ENCODE results near the gene NDUFS3.

Gene NDUFS3

DNA sequence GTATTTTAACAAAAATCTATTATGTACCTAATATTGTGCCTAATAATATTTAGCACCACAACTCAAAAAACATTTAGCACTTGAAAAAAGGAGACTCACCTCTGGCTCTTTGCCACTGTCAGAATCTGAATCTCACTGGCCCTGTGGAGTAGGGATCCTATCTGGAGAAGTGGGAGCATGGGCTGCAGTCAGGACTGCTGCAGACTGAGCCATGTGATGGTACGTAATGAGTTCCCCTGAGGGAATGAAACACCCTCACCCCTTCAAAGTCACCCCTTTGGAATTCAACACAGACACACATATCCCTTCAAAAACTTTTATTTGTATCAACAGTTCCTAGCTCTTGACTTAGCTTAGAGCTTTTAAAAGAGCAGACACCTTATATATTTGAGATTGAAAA is 7.0 kb upstream of the NDUFS3 start (continued):
- TF ChIP-seq ZNF777 (tag by site-specific recombination; IDR thresholded peaks at IDR 0.05; ENCODE audit: borderline replicate concordance) (no peak), ZNF366 (tag by site-specific recombination; conservative IDR thresholded peaks at IDR 0.05) (no peak), ZNF677 (tag by site-specific recombination; IDR thresholded peaks at IDR 0.05) (no peak)
- TF ChIP-seq, protein P1, sequence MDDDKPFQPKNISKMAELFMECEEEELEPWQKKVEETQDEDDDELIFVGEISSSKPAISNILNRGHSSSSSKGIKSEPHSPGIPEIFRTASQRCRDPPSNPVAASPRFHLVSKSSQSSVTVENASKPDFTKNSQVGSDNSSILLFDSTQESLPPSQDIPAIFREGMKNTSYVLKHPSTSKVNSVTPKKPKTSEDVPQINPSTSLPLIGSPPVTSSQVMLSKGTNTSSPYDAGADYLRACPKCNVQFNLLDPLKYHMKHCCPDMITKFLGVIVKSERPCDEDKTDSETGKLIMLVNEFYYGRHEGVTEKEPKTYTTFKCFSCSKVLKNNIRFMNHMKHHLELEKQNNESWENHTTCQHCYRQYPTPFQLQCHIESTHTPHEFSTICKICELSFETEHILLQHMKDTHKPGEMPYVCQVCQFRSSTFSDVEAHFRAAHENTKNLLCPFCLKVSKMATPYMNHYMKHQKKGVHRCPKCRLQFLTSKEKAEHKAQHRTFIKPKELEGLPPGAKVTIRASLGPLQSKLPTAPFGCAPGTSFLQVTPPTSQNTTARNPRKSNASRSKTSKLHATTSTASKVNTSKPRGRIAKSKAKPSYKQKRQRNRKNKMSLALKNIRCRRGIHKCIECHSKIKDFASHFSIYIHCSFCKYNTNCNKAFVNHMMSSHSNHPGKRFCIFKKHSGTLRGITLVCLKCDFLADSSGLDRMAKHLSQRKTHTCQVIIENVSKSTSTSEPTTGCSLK (tag by site-specific recombination; IDR thresholded peaks at IDR 0.05): no peak

DNA sequence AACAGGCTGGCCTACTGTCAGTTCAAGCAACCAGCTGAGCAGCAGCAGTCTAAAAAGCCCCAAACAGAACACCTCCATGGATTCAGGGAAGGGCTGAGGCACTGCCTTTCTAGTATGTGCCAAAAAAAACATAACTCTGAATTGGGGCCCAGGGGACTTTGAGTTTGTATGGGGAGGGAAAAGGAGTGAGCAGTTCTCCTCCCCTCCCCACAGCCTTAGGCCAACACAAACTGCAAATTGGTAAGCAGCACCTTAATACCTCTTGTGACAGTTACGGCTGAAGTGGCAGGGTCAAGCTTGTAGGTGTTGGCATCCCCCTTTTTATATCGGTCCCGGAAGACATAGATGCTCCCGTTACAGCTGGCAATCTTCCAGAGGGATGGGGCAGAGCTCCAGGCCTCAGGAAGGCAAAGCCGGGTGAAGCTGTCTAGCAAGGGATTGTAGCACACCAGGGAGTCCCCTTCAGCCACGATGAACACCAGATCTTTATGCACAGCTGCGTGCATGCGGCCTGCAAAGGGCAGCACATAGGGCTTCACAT is 6.1 kb upstream of the NDUFS3 start:
- peaks cover 10 to 88% of the 10 kb centered on the region in 2 experiments for H3K36me3 ChIP-seq (ENCODE audit: control insufficient read depth in 2 of 2, insufficient read depth in 1 of 2, low read length in 2 of 2)
- H3K27ac ChIP-seq (ENCODE audit: extremely low read depth, low read depth, low read length): peak overlapping the region; percentile 53
- H3K9me3 ChIP-seq (ENCODE audit: control insufficient read depth, insufficient read depth, low read depth, low read length): no peaks in the 10 kb centered on the region
- H3K4me3 ChIP-seq (ENCODE audit: low read depth, low read length): no peak overlapping the region
- CTCF ChIA-PET: interaction anchor here (0.7 to 0.8 kb wide), 2 partner anchors 19 to 442 kb away, joined by 3 read pairs; no protein-coding TSS in a partner anchor
- peaks cover 14% of the 10 kb centered on the region for H3K4me1 ChIP-seq (ENCODE audit: control insufficient read depth, insufficient read depth, low read length)
- POLR2A ChIA-PET: interaction anchor here (1.4 kb wide), 1 partner anchor 41 kb away, joined by 4 read pairs; no protein-coding TSS in a partner anchor
- TF ChIP-seq ZNF335 (tag by site-specific recombination; conservative IDR thresholded peaks at IDR 0.05) (peak; percentile 74), ZNF121 (tag by site-specific recombination; IDR thresholded peaks at IDR 0.05) (0 out of 2 replicates have a peak, but pooled peaks have one; percentile 26), ZNF600 (tag by site-specific recombination; IDR thresholded peaks at IDR 0.05) (peak; percentile 72), ZNF791 (tag by site-specific recombination; IDR thresholded peaks at IDR 0.05) (no peak), ZNF530 (tag by site-specific recombination; IDR thresholded peaks at IDR 0.05; ENCODE audit: low read depth) (no peak), ZBTB48 (tag by site-specific recombination; IDR thresholded peaks at IDR 0.05) (peak; percentile 93), ZNF324 (tag by site-specific recombination; IDR thresholded peaks at IDR 0.05) (0 out of 2 replicates have a peak, but pooled peaks have one; percentile 32), ZNF561 (tag by site-specific recombination; IDR thresholded peaks at IDR 0.05; ENCODE audit: borderline replicate concordance) (peak; percentile 61; the same call in 1 of the 2 replicates), HOXC10 (CRISPR knock-in tag; IDR thresholded peaks at IDR 0.05) (no peak), GLIS1 (tag by site-specific recombination; IDR thresholded peaks at IDR 0.05) (0 out of 2 replicates have a peak, but pooled peaks have one; percentile 11), ZNF843 (tag by site-specific recombination; IDR thresholded peaks at IDR 0.05) (peak; percentile 32; the same call in 1 of the 2 replicates), ZNF423 (tag by site-specific recombination; IDR thresholded peaks at IDR 0.05) (peak; percentile 38; the same call in 1 of the 2 replicates), ZNF350 (tag by site-specific recombination; IDR thresholded peaks at IDR 0.05) (no peak), ZNF670 (tag by site-specific recombination; IDR thresholded peaks at IDR 0.05; ENCODE audit: low read depth) (no peak)
- TF ChIP-seq, protein P2, sequence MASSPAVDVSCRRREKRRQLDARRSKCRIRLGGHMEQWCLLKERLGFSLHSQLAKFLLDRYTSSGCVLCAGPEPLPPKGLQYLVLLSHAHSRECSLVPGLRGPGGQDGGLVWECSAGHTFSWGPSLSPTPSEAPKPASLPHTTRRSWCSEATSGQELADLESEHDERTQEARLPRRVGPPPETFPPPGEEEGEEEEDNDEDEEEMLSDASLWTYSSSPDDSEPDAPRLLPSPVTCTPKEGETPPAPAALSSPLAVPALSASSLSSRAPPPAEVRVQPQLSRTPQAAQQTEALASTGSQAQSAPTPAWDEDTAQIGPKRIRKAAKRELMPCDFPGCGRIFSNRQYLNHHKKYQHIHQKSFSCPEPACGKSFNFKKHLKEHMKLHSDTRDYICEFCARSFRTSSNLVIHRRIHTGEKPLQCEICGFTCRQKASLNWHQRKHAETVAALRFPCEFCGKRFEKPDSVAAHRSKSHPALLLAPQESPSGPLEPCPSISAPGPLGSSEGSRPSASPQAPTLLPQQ (tag by site-specific recombination; IDR thresholded peaks at IDR 0.05): peak; percentile 92
- TF ChIP-seq, protein P3, sequence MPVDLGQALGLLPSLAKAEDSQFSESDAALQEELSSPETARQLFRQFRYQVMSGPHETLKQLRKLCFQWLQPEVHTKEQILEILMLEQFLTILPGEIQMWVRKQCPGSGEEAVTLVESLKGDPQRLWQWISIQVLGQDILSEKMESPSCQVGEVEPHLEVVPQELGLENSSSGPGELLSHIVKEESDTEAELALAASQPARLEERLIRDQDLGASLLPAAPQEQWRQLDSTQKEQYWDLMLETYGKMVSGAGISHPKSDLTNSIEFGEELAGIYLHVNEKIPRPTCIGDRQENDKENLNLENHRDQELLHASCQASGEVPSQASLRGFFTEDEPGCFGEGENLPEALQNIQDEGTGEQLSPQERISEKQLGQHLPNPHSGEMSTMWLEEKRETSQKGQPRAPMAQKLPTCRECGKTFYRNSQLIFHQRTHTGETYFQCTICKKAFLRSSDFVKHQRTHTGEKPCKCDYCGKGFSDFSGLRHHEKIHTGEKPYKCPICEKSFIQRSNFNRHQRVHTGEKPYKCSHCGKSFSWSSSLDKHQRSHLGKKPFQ (tag by site-specific recombination; IDR thresholded peaks at IDR 0.05): 0 out of 2 replicates have a peak, but pooled peaks have one; percentile 26
- TF ChIP-seq, protein P4, sequence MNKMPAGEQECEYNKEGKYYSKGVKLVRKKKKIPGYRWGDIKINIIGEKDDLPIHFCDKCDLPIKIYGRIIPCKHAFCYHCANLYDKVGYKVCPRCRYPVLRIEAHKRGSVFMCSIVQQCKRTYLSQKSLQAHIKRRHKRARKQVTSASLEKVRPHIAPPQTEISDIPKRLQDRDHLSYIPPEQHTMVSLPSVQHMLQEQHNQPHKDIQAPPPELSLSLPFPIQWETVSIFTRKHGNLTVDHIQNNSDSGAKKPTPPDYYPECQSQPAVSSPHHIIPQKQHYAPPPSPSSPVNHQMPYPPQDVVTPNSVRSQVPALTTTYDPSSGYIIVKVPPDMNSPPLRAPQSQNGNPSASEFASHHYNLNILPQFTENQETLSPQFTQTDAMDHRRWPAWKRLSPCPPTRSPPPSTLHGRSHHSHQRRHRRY (tag by site-specific recombination; IDR thresholded peaks at IDR 0.05): no peak
- TF ChIP-seq, protein P5, sequence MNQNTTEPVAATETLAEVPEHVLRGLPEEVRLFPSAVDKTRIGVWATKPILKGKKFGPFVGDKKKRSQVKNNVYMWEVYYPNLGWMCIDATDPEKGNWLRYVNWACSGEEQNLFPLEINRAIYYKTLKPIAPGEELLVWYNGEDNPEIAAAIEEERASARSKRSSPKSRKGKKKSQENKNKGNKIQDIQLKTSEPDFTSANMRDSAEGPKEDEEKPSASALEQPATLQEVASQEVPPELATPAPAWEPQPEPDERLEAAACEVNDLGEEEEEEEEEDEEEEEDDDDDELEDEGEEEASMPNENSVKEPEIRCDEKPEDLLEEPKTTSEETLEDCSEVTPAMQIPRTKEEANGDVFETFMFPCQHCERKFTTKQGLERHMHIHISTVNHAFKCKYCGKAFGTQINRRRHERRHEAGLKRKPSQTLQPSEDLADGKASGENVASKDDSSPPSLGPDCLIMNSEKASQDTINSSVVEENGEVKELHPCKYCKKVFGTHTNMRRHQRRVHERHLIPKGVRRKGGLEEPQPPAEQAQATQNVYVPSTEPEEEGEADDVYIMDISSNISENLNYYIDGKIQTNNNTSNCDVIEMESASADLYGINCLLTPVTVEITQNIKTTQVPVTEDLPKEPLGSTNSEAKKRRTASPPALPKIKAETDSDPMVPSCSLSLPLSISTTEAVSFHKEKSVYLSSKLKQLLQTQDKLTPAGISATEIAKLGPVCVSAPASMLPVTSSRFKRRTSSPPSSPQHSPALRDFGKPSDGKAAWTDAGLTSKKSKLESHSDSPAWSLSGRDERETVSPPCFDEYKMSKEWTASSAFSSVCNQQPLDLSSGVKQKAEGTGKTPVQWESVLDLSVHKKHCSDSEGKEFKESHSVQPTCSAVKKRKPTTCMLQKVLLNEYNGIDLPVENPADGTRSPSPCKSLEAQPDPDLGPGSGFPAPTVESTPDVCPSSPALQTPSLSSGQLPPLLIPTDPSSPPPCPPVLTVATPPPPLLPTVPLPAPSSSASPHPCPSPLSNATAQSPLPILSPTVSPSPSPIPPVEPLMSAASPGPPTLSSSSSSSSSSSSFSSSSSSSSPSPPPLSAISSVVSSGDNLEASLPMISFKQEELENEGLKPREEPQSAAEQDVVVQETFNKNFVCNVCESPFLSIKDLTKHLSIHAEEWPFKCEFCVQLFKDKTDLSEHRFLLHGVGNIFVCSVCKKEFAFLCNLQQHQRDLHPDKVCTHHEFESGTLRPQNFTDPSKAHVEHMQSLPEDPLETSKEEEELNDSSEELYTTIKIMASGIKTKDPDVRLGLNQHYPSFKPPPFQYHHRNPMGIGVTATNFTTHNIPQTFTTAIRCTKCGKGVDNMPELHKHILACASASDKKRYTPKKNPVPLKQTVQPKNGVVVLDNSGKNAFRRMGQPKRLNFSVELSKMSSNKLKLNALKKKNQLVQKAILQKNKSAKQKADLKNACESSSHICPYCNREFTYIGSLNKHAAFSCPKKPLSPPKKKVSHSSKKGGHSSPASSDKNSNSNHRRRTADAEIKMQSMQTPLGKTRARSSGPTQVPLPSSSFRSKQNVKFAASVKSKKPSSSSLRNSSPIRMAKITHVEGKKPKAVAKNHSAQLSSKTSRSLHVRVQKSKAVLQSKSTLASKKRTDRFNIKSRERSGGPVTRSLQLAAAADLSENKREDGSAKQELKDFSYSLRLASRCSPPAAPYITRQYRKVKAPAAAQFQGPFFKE (tag by site-specific recombination; IDR thresholded peaks at IDR 0.05; ENCODE audit: borderline replicate concordance): no peak

All from HEK293 (cell line).